ENCODE data around the gene KRT16. TPM values are rescaled to one million over a fixed set of nuclear protein-coding genes. Genes with fewer than 3 reads are reported as not detected.

KRT16 gene
- total and polyA plus RNA-seq, 2 of the 8 experiments (the other 6 are each of a cell fraction or from before 2014, with no cell fraction given), result not detected

GRCh38 chr17:41592601-41593305, 19.8 kb downstream of the KRT16 start:
- no peak overlapping the region for H2BK15ac ChIP-seq (ENCODE audit: low read length)
- WGBS, 2 experiments (ENCODE audit: extremely low coverage in 1 of 2, insufficient coverage in 1 of 2, insufficient read length in 1 of 2, insufficient replicate concordance in 2 of 2, low coverage in 1 of 2, low lambda C conversion rate in 2 of 2, missing lambda C conversion rate in 1 of 2), result 89% methylated on average over 11 of the region's 12 CpGs; no CpG with 5 or more reads in 1 of the 2 experiments
- H3K23ac ChIP-seq (ENCODE audit: insufficient read length), result no peak overlapping the region
- no peak overlapping the region for H4K5ac ChIP-seq (ENCODE audit: insufficient read length, low read depth, low read length)
- ChIA-PET POLR2A (ENCODE audit: partially characterized antibody) (interaction anchor here (0.7 to 1.5 kb wide), 5 partner anchors 10 to 97 kb away, joined by 3 to 4 read pairs (median 3); no protein-coding TSS in a partner anchor), CTCF (ENCODE audit: partially characterized antibody) (interaction anchor here (0.6 to 5.6 kb wide), 15 partner anchors 11 to 107 kb away, joined by 3 to 26 read pairs (median 5); no protein-coding TSS in a partner anchor)
- no peak overlapping the region for H2AK5ac ChIP-seq (ENCODE audit: low read depth, low read length)
- no peak overlapping the region for H3K4me3 ChIP-seq (ENCODE audit: extremely low read depth in 1 of 4, insufficient read depth in 2 of 4, low read depth in 3 of 4, low read length in 4 of 4)
- FAIRE-seq (no peak), DNase-seq (ENCODE audit: low read depth in 1 of 2, low spot score in 2 of 2) (no peak)
- H3K23me2 ChIP-seq (ENCODE audit: low read depth, low read length), result peaks cover 4% of the 10 kb centered on the region; the same call in 1 of the 2 replicates
- no peak overlapping the region for H2BK5ac ChIP-seq (ENCODE audit: low read depth, low read length)
- TF ChIP-seq ASH2L (IDR thresholded peaks at IDR 0.05; ENCODE audit: low read length), result no peak
- no peaks in the 10 kb centered on the region for H4K20me1 ChIP-seq (replicated peaks in 1 of 2; ENCODE audit: control insufficient read depth in 1 of 2, insufficient read depth in 2 of 2, low read length in 2 of 2)
- no peak overlapping the region for H3K56ac ChIP-seq (replicated peaks; ENCODE audit: insufficient read length, low read depth, low read length)
- no peak overlapping the region for H2BK12ac ChIP-seq (ENCODE audit: low read depth, low read length)
- no peak overlapping the region for H2BK120ac ChIP-seq (replicated peaks; ENCODE audit: low read depth, low read length)
- H4K91ac ChIP-seq (replicated peaks; ENCODE audit: insufficient read length, low read length), result no peak overlapping the region
- no peak overlapping the region for H3K14ac ChIP-seq (ENCODE audit: insufficient read length)
- H3K36me3 ChIP-seq (ENCODE audit: control insufficient read depth in 2 of 4, insufficient read depth in 4 of 4, low read length in 3 of 4), result no peaks in the 10 kb centered on the region
- no peak overlapping the region for H3K27ac ChIP-seq (ENCODE audit: low read depth, low read length)
- no peak overlapping the region for H3K18ac ChIP-seq (ENCODE audit: extremely low read depth, low read length)
- H3K4me1 ChIP-seq (replicated peaks in 1 of 4; ENCODE audit: control insufficient read depth in 3 of 4, insufficient read depth in 4 of 4, low read length in 3 of 4), result no peaks in the 10 kb centered on the region; a peak in 1 of 7 replicates
- no peaks in the 10 kb centered on the region for H3K79me2 ChIP-seq (ENCODE audit: control insufficient read depth in 1 of 2, insufficient read depth in 2 of 2, low read length in 2 of 2)
- H3K27me3 ChIP-seq (replicated peaks in 1 of 4; ENCODE audit: control insufficient read depth in 3 of 4, extremely low read depth in 1 of 4, insufficient read depth in 3 of 4, low read length in 3 of 4), result no peaks in the 10 kb centered on the region
- H4K8ac ChIP-seq (ENCODE audit: extremely low read depth, insufficient read depth, low read length), result no peak overlapping the region
- H3K9ac ChIP-seq (replicated peaks in 1 of 4; ENCODE audit: extremely low read depth in 1 of 4, low read depth in 3 of 4, low read length in 3 of 4), result no peak overlapping the region
- no peak overlapping the region for H2AFZ ChIP-seq (ENCODE audit: low read length)
- no peak overlapping the region for H2BK20ac ChIP-seq (ENCODE audit: low read length)
- H3K4ac ChIP-seq (replicated peaks; ENCODE audit: insufficient read length, low read depth, low read length), result no peak overlapping the region
- no peaks in the 10 kb centered on the region for H3K9me3 ChIP-seq (ENCODE audit: insufficient read depth in 2 of 2, low read depth in 1 of 2, low read length in 1 of 2)
- no peak overlapping the region for H3K4me2 ChIP-seq (ENCODE audit: insufficient read depth in 1 of 2, low read depth in 2 of 2, low read length in 2 of 2)
- no peaks in the 10 kb centered on the region for H3K79me1 ChIP-seq (ENCODE audit: low read depth, low read length)

Measured in H1 (cell line).